ENCODE measurements around the gene ADORA1. TPM values are rescaled to one million over a fixed set of nuclear protein-coding genes. Genes with fewer than 3 reads are reported as not detected.

Gene ADORA1
- total and polyA plus RNA-seq, 2 donors (not counting 3 experiments of a cell fraction or from before 2014, with no cell fraction given): 0.15 TPM; not detected in 1

DNA sequence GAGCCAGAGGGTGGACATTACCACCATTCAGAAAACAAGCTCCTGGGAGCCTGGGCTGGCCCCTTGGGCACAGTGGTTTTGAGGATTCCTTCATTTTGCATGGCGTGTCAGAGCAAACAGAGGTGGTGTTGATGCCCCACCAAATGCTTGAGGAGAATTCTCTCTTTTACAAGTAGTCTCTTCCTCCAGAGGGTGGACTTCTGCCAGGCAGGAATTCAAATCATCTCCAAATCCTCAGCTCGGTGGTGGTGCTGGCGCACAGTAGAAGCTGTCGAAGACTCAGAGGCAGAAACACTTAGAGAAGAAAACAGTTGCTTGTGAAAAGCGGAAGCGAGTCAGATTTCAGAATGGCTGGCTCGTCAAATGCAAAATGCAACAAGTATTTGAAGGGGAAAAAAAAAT lies 62.4 kb downstream of the ADORA1 start:
- Histone ChIP-seq H3K27ac (ENCODE audit: insufficient read depth, low read depth, low read length) (no peak overlapping the region), H3K4me1 (ENCODE audit: control insufficient read depth, extremely low read depth, insufficient read depth, low read length) (no peaks in the 10 kb centered on the region), H3K4me2 (ENCODE audit: insufficient read depth, low read length) (no peak overlapping the region), H3K36me3 (ENCODE audit: control insufficient read depth in 2 of 2, extremely low read depth in 1 of 2, insufficient read depth in 2 of 2, low read length in 2 of 2) (no peaks in the 10 kb centered on the region), H3K9ac (replicated peaks; ENCODE audit: extremely low read depth, insufficient read depth, low read length) (no peak overlapping the region), H3K9me3 (replicated peaks; ENCODE audit: control insufficient read depth, insufficient read depth, low read length) (no peaks in the 10 kb centered on the region), H3K9me1 (replicated peaks; ENCODE audit: control insufficient read depth, extremely low read depth, insufficient read depth, low read length) (no peaks in the 10 kb centered on the region), H2AFZ (ENCODE audit: low read depth, low read length) (no peak overlapping the region), H3K27me3 (ENCODE audit: control insufficient read depth in 2 of 2, insufficient read depth in 2 of 2, low read length in 2 of 2) (peaks cover 15 to 17% of the 10 kb centered on the region in 2 experiments), H3K4me3 (replicated peaks in 1 of 3; ENCODE audit: insufficient read depth in 1 of 3, low read depth in 1 of 3, low read length in 3 of 3) (no peak overlapping the region), H4K20me1 (replicated peaks; ENCODE audit: control insufficient read depth, extremely low read depth, insufficient read depth, low read length) (no peaks in the 10 kb centered on the region), H3K79me2 (ENCODE audit: control insufficient read depth, insufficient read depth, low read length) (no peaks in the 10 kb centered on the region)
- ChIA-PET POLR2A (no interaction called here), CTCF (interaction anchor here (1.5 to 1.9 kb wide), 3 partner anchors 18 to 77 kb away, joined by 3 to 4 read pairs (median 4); no protein-coding TSS in a partner anchor)
- intact Hi-C loops (cut with micrococcal nuclease) (no loop called here), dilution Hi-C loops (cut with MboI; ENCODE audit: extremely low pct_ligation_motif_present, low sequenced_read_pairs) (no loop called here)
- BruUV-seq (replicated peaks): no TSS peak
- no peak for FAIRE-seq
- TF ChIP-seq, protein P1, sequence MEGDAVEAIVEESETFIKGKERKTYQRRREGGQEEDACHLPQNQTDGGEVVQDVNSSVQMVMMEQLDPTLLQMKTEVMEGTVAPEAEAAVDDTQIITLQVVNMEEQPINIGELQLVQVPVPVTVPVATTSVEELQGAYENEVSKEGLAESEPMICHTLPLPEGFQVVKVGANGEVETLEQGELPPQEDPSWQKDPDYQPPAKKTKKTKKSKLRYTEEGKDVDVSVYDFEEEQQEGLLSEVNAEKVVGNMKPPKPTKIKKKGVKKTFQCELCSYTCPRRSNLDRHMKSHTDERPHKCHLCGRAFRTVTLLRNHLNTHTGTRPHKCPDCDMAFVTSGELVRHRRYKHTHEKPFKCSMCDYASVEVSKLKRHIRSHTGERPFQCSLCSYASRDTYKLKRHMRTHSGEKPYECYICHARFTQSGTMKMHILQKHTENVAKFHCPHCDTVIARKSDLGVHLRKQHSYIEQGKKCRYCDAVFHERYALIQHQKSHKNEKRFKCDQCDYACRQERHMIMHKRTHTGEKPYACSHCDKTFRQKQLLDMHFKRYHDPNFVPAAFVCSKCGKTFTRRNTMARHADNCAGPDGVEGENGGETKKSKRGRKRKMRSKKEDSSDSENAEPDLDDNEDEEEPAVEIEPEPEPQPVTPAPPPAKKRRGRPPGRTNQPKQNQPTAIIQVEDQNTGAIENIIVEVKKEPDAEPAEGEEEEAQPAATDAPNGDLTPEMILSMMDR (IDR thresholded peaks at IDR 0.05; ENCODE audit: extremely low read depth in 1 of 2, insufficient read depth in 1 of 2, low read depth in 1 of 2, low read length in 2 of 2): no peak
- TF ChIP-seq JUN (IDR thresholded peaks at IDR 0.05; ENCODE audit: borderline replicate concordance, insufficient read depth, insufficient read length, low read depth): no peak
- TF ChIP-seq GATA2 (IDR thresholded peaks at IDR 0.05; ENCODE audit: insufficient read depth, insufficient read length, low read depth, low read length): no peak
- no peak for TF ChIP-seq POLR2A (IDR thresholded peaks at IDR 0.05; ENCODE audit: low read depth, low read length)
- no peak for TF ChIP-seq FOS (IDR thresholded peaks at IDR 0.05; ENCODE audit: borderline replicate concordance, insufficient read depth, low read length)
- TF ChIP-seq, protein P2, sequence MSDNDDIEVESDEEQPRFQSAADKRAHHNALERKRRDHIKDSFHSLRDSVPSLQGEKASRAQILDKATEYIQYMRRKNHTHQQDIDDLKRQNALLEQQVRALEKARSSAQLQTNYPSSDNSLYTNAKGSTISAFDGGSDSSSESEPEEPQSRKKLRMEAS (IDR thresholded peaks at IDR 0.05; ENCODE audit: insufficient read depth, insufficient read length): no peak
- TF ChIP-seq MYC (IDR thresholded peaks at IDR 0.05; ENCODE audit: low read depth, low read length): no peak
- no peak for TF ChIP-seq POLR2AphosphoS5 (IDR thresholded peaks at IDR 0.05; ENCODE audit: insufficient read depth, low read depth, low read length)
- no peak for TF ChIP-seq EZH2 (IDR thresholded peaks at IDR 0.05; ENCODE audit: borderline replicate concordance, low read depth, low read length, severe bottlenecking)
- no peak for DNase-seq (ENCODE audit: low read depth, low spot score)
